GM19438 (cell line): ENCODE measurements around the gene NRP1.

Experiments
- ATAC-seq: cut with Tn5 transposase; IDR thresholded peaks from one replicate; pipeline ENCODE4 v1.9.1; 2021; ENCODE audit warnings: low read depth; ENCODE audit not compliant: unreplicated experiment

Gene NRP1

GRCh38 chr10:33217854-33218253 lies 116.6 kb downstream of the NRP1 start:
- ATAC-seq, result no peak

- ATAC-seq, result no peak
Measured at GRCh38 chr10:33216661-33217427, 117.6 kb downstream of the NRP1 start.

- no peak for ATAC-seq
Measured at GRCh38 chr10:33215635-33216034, 118.8 kb downstream of the NRP1 start.

GRCh38 chr10:33215154-33215553 lies 119.3 kb downstream of the NRP1 start:
- ATAC-seq, result no peak

- ATAC-seq, result no peak
Measured at GRCh38 chr10:33214174-33214573, 120.3 kb downstream of the NRP1 start.

GRCh38 chr10:33212061-33212748 lies 122.3 kb downstream of the NRP1 start:
- ATAC-seq, result no peak

- no peak for ATAC-seq
Measured at GRCh38 chr10:33211106-33211878, 123.2 kb downstream of the NRP1 start.

GRCh38 chr10:33209802-33210201 lies 124.7 kb downstream of the NRP1 start:
- no peak for ATAC-seq

- no peak for ATAC-seq
Measured at GRCh38 chr10:33208166-33208565, 126.3 kb downstream of the NRP1 start.

- no peak for ATAC-seq
Measured at GRCh38 chr10:33204031-33204430, 130.4 kb downstream of the NRP1 start.

GRCh38 chr10:33201971-33202370 lies 132.5 kb downstream of the NRP1 start:
- ATAC-seq, result no peak

GRCh38 chr10:33201056-33201780 lies 133.2 kb downstream of the NRP1 start:
- no peak for ATAC-seq

- no peak for ATAC-seq
Measured at GRCh38 chr10:33199731-33200232, 134.7 kb downstream of the NRP1 start.

- ATAC-seq, result no peak
Measured at GRCh38 chr10:33198610-33199009, 135.9 kb downstream of the NRP1 start.

- ATAC-seq, result no peak
Measured at GRCh38 chr10:33196710-33197491, 137.6 kb downstream of the NRP1 start.

- no peak for ATAC-seq
Measured at GRCh38 chr10:33196377-33196706, 138.1 kb downstream of the NRP1 start.

GRCh38 chr10:33195608-33196376 lies 138.7 kb downstream of the NRP1 start:
- no peak for ATAC-seq

GRCh38 chr10:33193701-33194521 lies 140.6 kb downstream of the NRP1 start:
- ATAC-seq, result no peak
